Measurements from ENCODE around the gene ZNF699.
"Not testable (repeated sequence)": the region's sequence is repeated elsewhere in the genome, so short reads cannot be mapped to it uniquely, and the experiment has no call there.

The ZNF699 gene

DNA sequence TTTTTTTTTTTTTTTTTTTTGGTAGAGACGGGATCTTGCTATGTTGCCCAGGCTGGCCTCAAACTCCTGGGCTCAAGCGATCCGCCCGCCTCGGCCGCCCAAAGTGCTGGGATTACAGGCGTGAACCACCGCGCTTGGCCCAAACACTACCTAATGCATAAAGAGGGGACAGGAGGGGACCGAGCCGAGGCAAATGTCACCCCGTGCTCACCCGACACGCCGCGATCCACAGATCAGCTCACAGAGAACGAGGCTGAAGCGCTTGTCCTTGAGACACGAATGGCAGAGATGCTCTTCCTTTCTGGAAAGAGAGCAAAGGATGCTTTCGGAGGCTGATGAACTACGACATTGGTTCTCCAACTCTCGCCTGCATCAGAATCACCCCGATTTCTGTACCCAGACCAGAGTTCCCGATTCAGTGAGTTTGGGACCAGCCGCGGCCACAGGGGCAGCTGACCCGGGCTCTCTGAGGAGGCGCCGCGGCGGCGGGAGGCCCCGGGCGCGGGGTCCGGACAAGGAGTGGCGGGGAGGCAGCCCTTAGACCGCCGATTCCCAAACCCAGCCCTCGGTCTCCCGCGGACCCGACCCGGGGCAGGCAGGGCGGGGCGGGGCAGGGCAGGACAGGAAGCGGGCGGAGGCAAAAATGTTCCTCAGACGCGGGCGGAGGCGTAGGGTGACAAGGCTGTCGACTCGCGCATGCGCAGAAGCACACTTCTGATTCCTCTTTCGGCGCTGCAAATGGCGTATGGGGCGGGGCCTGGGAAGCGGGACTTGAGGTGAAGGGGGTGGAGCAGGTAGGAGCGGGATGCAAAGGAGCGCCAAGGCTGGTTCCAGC lies at the start of gene ZNF699:
TSS of gene ZNF699 (minus strand) at position 700 of the 835 bp plus-strand sequence. CDS start 4,719 bp downstream, outside the sequence.
- DNase-seq = peak; percentile 99 to 100

GRCh38 chr19:9354651-9355050 lies 45.0 kb upstream of the ZNF699 start:
- DNase-seq = no peak

- DNase-seq = no peak
Measured at GRCh38 chr19:9353011-9353410, 43.4 kb upstream of the ZNF699 start.

- no peak for DNase-seq
Measured at GRCh38 chr19:9352505-9352904, 42.9 kb upstream of the ZNF699 start.

DNA sequence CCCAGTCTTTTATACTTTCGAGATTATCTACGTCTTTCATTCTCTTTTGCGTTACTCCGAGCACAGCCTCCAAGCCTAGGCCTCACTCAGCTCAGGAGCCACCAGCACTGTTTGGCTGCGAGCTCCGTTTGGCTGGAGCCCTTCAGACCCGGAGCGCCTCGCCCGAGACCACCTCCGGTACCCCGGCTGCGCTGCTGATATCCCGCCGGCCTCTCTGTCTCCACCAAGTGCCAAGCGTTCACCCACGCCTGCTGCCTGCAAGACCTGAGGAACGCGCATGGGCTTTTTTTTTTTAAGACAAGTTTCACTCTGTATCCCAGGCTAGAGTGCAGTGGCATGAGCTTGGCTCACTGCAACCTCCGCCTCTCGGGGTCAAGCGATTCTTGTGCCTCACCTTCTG lies 39.0 kb upstream of the ZNF699 start:
- no peak for DNase-seq

GRCh38 chr19:9348253-9348652 lies 38.6 kb upstream of the ZNF699 start:
- DNase-seq = no peak

DNA sequence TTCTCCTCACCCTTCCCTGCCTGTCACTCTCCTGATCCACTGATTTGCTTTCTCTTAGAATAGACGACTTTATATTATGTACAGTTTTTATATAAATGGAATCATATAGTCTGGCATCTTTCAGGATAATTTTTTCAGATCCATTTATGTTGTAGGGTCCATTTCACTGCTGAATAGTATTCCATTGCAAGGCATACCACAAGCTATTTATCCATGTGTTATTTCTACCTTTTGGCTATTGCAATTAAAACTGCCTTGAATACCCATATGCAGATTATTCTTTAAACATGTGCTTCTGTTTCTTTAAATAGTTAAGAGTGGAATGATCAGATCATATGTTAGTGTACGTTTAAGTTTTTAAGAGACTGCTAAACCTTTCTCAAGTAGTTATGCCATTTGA lies 35.4 kb upstream of the ZNF699 start:
- DNase-seq = no peak

GRCh38 chr19:9342610-9343304 lies 33.1 kb upstream of the ZNF699 start:
- DNase-seq = no peak

GRCh38 chr19:9329999-9330398 lies 20.4 kb upstream of the ZNF699 start:
- DNase-seq = no peak

GRCh38 chr19:9324584-9324962 lies 14.9 kb upstream of the ZNF699 start:
- DNase-seq = no peak

DNA sequence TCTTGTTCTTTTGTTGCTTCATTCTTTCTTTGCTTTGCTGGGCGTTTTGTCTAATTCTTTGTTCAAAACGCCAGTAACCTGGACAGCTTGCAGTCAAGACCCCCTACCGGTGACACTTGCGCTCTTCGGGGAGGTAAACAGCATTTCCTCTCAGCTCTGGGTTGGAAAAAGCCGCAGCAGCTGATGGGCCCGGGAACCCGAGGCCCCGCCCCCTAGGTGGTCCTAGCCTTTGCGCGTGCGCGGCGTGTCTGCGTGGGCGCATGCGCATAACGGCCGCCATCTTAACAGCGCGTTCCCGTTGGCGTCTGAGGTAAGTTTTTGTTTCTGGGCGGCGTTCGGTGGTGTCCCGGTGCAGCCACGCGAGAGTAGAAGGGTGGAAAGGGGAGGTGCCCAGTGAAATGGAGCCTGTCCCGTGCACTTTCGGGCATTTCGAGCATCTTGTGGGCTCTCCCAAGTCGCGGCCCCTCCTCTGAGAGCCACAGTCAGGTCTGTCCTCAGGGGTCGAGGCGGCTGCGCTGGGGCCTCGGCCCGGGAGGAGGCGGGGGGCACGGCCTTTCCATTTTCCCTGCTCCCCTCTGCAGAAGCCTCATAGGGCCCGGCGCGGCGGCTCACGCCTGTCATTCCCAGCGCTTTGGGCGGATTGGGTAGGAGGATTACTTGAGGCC lies 14.4 kb upstream of the ZNF699 start, which contains the start of gene ZNF559:
TSS of gene ZNF559 (plus strand) at position 261 of the 665 bp plus-strand sequence. CDS start 14,371 bp downstream, outside the sequence.
- peak; percentile 94 to 97 for DNase-seq

- DNase-seq = no peak
Measured at GRCh38 chr19:9323557-9323918, 13.9 kb upstream of the ZNF699 start.

DNA sequence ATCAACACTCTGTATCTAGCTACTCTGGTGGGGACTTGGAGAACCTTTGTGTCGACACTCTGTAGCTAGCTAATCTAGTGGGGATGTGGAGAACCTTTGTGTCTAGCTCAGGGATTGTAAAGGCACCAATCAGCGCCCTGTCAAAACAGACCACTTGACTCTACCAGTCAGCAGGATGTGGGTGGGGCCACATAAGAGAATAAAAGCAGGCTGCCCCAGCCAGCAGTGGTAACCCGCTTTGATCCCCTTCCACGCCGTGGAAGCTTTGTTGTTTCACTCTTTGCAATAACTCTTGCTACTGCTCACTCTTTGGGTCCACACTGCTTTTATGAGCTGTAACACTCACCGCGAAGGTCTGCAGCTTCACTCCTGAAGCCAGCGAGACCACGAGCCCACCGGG lies 12.6 kb upstream of the ZNF699 start:
- not testable (repeated sequence) for DNase-seq

- not testable (repeated sequence) for DNase-seq
Measured at GRCh38 chr19:9321756-9322155, 12.1 kb upstream of the ZNF699 start.

DNA sequence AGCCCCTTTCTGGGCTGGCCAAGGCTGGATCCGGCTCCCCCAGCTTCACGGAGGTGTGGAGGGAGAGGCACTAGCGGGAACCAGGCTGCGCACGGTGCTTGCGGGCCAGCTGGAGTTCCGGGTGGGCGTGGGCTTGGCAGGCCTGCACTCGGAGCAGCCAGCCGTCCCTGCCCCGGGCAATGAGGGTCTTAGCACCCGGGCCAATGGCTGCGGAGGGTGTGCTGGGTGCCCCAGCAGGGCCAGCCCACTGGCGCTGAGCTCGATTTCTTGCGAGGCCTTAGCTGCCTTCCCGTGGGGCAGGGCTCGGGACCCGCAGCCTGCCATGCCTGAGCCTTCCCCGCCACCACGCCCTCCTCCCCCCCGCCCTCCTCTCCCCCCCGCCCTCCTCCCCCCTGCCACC lies 11.7 kb upstream of the ZNF699 start:
- no peak for DNase-seq

DNA sequence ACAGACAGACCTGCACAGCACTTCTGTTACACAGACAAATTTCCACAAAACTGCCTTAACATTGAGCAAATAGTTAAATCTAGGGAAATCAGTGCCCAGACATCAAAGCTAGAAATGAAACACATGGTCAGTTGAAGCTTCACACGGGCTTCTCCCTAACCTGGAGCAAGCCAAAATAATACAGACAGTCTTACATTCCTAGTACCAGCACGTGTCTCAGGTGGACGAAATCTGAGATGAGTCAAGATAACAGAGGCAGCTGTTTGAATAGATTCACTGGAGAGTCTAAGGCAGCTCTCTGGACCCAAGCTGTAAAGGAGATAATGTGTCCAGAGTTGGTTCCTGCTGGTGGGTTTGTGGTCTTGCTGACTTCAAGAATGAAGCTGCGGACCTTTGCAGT lies 4.1 kb upstream of the ZNF699 start:
- DNase-seq = no peak

GRCh38 chr19:9309974-9310446 lies 372 bp upstream of the ZNF699 start:
- DNase-seq = peak in 1 of 2 donors; percentile 87

DNA sequence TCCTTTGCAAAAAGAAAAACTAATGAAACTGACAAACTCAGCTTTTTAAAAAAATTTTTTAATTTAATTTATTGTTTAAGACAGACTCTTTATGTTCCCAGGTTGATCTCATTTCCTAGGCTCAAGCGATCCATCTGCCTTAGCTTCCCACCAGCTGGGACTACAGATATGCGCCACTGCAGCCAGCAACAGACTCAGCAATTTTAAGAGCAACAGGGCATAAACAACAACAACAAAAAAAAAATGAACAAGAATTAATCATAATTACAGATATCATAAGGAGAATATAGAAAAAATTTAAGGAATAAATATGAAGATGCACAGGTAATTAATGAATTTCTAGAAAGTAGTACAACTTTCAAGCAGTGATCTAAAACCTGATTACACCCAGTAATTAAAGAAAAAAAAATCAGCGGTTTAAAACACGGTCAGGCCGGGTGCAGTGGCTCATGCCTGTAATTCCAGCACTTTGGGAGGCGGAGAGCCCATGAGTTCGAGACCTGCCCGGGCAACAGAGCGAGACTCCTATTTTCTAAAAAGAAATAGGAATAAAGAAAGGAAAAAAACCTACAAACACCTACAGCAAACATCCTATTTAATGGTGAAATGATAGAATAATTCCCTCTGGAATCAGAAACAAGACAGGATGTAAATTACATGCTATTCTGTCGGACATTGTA lies 1.4 kb downstream of the ZNF699 start:
- DNase-seq = no peak

GRCh38 chr19:9306443-9306842 lies 3.2 kb downstream of the ZNF699 start:
- no peak for DNase-seq

DNA sequence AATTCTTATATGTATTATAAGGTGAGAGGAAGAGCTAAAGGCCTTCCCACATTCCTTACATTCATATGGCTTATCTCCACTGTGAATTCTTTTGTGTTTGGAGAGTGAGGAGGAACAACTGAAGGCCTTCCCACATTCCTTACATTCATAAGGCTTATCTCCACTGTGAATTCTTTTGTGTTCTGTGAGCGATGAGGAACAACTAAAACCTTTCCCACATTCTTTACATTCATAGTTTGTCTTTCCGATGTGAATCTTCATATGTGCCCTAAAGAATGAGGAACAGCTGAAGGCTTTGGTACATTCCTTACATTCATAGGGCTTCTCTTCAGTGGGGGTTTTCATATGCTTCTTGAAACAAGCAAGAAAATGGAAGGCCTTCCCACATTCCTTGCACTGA lies 13.3 kb downstream of the ZNF699 start:
- no peak for DNase-seq

DNA sequence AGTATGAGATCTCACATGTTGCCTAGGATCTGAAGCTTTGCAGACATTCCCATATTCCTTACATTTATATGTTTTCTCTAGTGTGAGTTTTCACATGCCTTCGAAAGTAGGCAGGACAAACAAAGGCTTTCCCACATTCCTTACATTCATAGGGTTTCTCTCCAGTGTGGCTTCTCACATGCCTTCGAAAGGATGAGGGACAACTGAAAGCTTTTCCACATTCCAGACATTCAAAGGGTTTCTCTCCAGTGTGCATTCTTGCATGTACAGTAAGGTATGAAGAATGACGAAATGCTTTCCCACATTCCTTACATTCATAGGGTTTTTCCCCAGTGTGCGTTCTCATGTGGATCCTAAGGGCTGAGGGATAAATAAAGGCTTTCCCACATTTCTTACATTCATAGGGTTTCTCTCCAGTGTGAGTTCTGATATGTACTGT lies 14.2 kb downstream of the ZNF699 start:
- no peak for DNase-seq

- DNase-seq = no peak
Measured at GRCh38 chr19:9289231-9289884, 20.3 kb downstream of the ZNF699 start.

Data from activated CD4-positive, alpha-beta T cell treated with anti-CD3 and anti-CD28 coated beads for 4 hours (primary cell).